Cardiac muscle cell (in vitro differentiated cells and primary cell): ENCODE data around the gene PTGFRN. TPM values are rescaled to one million over a fixed set of nuclear protein-coding genes. Genes with fewer than 3 reads are reported as not detected.

Experiments used
- DNase-seq, 2 donors: peaks; one replicate each; pipeline versions ENCODE4 v3.0.0 to v3.0.0-alpha.2; 2010 to 2017; ENCODE audit warnings: low read depth in 1 of 2, low spot score in 1 of 2
- H3K27ac ChIP-seq: fragments of 200-600 bp; sonication (generic); 2 replicates; pipeline ENCODE4 v1.5.1; 2016
- H3K27me3 ChIP-seq: fragments of 200-600 bp; sonication (generic); 2 replicates; pipeline ENCODE4 v1.6.0; 2016; ENCODE audit warnings: control low read depth
- H3K36me3 ChIP-seq: fragments of 200-600 bp; sonication (generic); 2 replicates; pipeline ENCODE4 v1.5.1; 2016; ENCODE audit warnings: control low read depth
- H3K4me1 ChIP-seq: fragments of 200-600 bp; sonication (generic); 2 replicates; pipeline ENCODE4 v1.8.1; 2017; ENCODE audit warnings: low read depth, mild to moderate bottlenecking, mixed run types
- H3K4me3 ChIP-seq: fragments of 200-600 bp; sonication (generic); 2 replicates; pipeline ENCODE4 v1.5.1; 2016; ENCODE audit warnings: mild to moderate bottlenecking
- H3K9me3 ChIP-seq: fragments of 200-600 bp; sonication (generic); 2 replicates; pipeline ENCODE4 v1.5.1; 2017; ENCODE audit warnings: low read depth, mild to moderate bottlenecking, control low read depth
- polyA plus RNA-seq: library from polyadenylated mRNA; unstranded; fragments of >200 nt; fragmentation: Nextera tagmentation; extraction: Ambion mirVana; gene quantifications from 2 replicates; pipeline ENCODE4 v1.2.1, GENCODE V29; 2016
- total RNA-seq: library from RNA; depleted of rRNA; stranded (reverse); fragments of >200 nt; gene quantifications from 2 replicates; pipeline ENCODE4 v1.2.3, GENCODE V29; 2016
- TF ChIP-seq, protein P1 (sequence below): IDR thresholded peaks from 2 replicates; pipeline ENCODE4 v1.5.1; 2012; ENCODE audit warnings: low read depth, mild to moderate bottlenecking, low read length

The PTGFRN gene
- total and polyA plus RNA-seq, 2 experiments from 2014 or later, result 47.5 to 72.4 TPM

DNA sequence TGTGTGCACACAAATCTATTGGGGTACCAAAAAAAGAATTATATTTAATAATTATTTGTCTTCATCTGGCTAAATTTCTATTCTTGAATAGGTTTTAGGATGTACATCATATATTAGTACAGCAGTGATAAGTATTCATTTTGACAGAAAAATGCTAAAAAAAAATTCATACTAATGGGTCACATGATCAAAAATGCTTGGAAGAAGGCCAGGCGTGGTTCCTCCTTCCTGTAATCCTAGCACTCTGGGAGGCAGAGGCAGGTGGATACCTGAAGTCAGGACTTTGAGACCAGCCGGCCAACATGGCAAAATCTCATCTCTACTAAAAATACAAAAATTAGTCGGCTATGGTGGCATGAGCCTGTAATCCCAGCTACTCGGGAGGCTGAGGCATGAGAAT lies 26.9 kb upstream of the PTGFRN start:
- Histone ChIP-seq H3K4me3 (no peak overlapping the region), H3K27ac (no peak overlapping the region), H3K27me3 (no peaks in the 10 kb centered on the region), H3K36me3 (no peaks in the 10 kb centered on the region), H3K9me3 (no peaks in the 10 kb centered on the region), H3K4me1 (peaks cover 18% of the 10 kb centered on the region)
- TF ChIP-seq, protein P1, sequence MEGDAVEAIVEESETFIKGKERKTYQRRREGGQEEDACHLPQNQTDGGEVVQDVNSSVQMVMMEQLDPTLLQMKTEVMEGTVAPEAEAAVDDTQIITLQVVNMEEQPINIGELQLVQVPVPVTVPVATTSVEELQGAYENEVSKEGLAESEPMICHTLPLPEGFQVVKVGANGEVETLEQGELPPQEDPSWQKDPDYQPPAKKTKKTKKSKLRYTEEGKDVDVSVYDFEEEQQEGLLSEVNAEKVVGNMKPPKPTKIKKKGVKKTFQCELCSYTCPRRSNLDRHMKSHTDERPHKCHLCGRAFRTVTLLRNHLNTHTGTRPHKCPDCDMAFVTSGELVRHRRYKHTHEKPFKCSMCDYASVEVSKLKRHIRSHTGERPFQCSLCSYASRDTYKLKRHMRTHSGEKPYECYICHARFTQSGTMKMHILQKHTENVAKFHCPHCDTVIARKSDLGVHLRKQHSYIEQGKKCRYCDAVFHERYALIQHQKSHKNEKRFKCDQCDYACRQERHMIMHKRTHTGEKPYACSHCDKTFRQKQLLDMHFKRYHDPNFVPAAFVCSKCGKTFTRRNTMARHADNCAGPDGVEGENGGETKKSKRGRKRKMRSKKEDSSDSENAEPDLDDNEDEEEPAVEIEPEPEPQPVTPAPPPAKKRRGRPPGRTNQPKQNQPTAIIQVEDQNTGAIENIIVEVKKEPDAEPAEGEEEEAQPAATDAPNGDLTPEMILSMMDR, result no peak
- no peak for DNase-seq

DNA sequence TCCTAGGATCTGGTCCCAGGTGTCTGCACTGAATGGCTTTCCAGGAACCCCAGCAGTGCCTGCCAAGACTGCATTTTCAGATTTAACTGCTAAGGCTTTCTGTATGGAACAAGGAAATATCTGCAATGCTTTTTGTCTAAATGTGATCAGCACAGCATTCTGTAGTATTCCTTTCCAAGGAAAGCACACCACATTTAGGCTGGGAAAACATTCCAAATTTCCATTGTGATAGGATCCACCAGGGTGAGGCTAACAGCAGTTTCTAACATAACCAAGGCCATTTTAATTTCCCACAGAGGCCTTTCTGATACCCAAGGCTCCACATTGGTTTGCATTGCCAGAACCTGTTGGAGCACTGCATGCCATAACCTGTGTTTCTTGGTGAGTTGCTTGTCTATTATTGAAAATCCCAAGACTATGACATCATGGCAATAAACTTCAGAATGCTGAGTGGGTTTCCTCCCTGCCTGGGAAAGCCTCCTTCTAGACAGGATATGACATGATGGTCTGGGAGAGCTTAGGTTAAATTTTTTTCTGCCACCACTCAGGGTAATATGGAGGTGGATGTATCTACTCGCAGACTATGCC lies 23.3 kb upstream of the PTGFRN start:
- H3K27ac ChIP-seq, result no peak overlapping the region
- no peaks in the 10 kb centered on the region for H3K4me1 ChIP-seq
- peak in 1 of 2 donors; percentile 49 for DNase-seq
- H3K27me3 ChIP-seq, result no peaks in the 10 kb centered on the region
- H3K9me3 ChIP-seq, result no peaks in the 10 kb centered on the region
- TF ChIP-seq, protein P1, result no peak
- H3K36me3 ChIP-seq, result no peaks in the 10 kb centered on the region
- H3K4me3 ChIP-seq, result no peak overlapping the region

DNA sequence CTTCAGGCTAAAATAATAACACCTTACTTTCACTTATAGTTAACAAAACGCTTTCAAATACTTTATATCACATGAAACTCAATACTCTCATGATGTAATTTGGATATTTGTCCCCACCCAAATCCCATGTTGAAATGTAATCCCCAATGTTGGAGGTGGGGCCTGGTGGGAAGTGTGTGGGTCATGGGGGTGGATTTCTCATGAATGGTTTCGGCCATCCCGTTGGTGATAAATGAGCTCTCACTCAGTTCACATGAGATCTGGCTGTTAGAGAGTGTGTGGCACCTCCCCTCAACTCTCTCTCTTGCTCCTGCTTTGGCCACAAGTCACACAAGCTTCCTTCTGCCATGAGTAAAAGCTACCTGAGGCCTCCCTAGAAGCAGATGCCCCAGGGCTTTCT lies 22.5 kb upstream of the PTGFRN start:
- no peaks in the 10 kb centered on the region for H3K36me3 ChIP-seq
- DNase-seq, result no peak
- TF ChIP-seq, protein P1, result no peak
- no peaks in the 10 kb centered on the region for H3K9me3 ChIP-seq
- H3K4me1 ChIP-seq, result no peaks in the 10 kb centered on the region
- no peak overlapping the region for H3K27ac ChIP-seq
- H3K27me3 ChIP-seq, result no peaks in the 10 kb centered on the region
- no peak overlapping the region for H3K4me3 ChIP-seq

DNA sequence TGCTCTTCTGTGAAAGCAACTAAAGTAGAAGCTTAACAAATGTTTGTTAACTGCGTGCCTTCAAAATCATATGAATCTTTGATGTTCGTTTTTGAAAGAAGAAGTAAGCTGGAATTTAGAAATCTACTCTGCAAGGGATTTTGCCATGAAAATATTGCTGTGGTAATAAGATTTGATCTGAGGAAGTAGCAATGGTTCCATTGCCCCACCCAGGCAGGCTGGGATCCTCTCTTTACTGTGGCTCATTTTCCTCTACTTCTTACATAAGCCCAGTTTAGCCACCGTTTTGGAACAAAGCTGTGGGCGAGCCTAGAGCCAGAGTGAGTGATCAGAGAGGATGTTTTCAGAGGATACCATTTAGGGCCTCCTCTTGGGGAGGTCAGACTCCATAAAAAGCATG lies 20.3 kb upstream of the PTGFRN start:
- Histone ChIP-seq H3K9me3 (no peaks in the 10 kb centered on the region), H3K36me3 (no peaks in the 10 kb centered on the region), H3K4me3 (no peak overlapping the region), H3K4me1 (no peaks in the 10 kb centered on the region), H3K27ac (no peak overlapping the region), H3K27me3 (no peaks in the 10 kb centered on the region)
- DNase-seq, result no peak
- TF ChIP-seq, protein P1, result no peak

DNA sequence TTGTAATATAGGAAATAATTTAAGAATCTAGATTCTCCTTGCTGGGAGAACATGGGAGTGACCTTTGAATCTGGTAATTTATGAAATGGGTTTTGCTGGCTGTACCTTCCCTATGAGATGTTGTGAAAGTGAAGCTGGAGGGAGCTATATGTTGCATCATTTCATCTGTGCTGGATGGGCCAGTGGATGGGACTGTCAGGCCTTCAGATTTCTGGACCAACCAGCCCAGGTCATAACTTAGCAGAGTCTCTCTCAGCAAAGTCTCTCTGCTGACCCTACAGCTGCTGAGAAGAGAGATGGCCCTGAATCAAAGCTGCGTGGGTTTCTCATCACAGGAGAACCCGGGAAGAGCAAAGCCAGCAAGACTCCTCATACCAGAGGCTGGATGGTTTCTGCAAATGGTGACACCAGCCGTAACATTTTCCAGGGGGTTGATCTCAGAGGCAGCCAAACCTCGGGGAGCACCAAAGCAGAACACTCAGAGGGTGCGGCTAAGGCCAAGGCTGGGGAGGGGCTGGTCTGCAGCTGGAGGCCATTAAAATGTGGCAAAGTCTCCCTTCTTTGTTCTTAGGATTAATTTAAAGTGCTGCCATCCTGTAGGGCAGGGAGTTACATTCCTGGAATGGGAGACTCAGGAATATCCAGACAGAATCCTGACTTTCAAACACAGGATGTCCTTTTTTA lies 18.2 kb upstream of the PTGFRN start:
- Histone ChIP-seq H3K36me3 (no peaks in the 10 kb centered on the region), H3K4me1 (no peaks in the 10 kb centered on the region), H3K27ac (no peak overlapping the region), H3K9me3 (no peaks in the 10 kb centered on the region), H3K4me3 (no peak overlapping the region), H3K27me3 (no peaks in the 10 kb centered on the region)
- TF ChIP-seq, protein P1, result no peak
- DNase-seq, result no peak
